Activated naive CD4-positive, alpha-beta T cell treated with anti-CD3 and anti-CD28 coated beads, Interleukin-2, amount 10 ng/mL, durations not matched to agents 5 hours and 36 hours (primary cell): Measurements from ENCODE around the gene COQ10A. TPM values are rescaled to one million over a fixed set of nuclear protein-coding genes. Genes with fewer than 3 reads are reported as not detected.

Experiments
- total RNA-seq, 2 experiments: library from RNA; stranded (reverse); gene quantifications; one replicate each; pipeline ENCODE4 v1.2.3, GENCODE V29; 2021

COQ10A gene
- 10 to 100 TPM; 15.2 to 19.4 TPM for total RNA-seq

DNA sequence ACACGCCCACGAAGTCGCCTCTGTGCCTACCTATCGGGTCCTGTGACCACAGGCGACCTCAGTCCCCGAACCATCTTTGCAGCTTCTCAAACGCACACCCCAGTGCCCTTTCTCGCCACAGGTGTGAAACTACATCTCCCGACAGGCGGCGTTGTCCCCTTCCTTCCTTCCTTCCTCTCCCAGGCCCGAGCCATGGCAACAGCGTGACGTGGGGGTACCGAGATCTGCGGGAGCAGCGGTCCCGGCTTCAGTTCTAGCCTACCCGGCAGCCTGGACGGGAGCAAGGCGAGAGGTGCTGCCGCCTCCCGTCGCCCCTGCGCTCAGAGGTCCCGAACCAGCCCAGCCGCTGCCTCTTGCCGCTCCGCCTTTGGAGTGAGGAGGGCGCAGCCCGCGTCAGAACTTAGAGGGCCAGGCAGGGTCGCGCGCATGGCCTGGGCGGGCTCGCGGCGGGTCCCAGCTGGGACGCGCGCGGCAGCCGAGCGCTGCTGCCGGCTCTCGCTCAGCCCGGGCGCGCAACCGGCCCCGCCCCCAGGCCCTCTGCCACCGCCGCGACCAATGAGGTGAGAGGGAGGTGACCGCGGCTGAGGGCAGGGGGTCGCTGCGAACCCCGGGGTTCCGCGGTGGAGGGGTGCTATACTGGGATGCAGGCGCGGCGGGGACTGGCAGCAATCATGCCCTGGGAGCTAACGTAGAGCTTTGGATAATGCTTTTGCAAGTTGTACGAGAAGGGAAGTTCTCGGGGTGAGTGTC lies at the start of gene COQ10A:
Gene COQ10A, plus strand, starts transcription at position 250 of the 750 bp plus-strand sequence. Its CDS starts 177 bp downstream, at position 427.

DNA sequence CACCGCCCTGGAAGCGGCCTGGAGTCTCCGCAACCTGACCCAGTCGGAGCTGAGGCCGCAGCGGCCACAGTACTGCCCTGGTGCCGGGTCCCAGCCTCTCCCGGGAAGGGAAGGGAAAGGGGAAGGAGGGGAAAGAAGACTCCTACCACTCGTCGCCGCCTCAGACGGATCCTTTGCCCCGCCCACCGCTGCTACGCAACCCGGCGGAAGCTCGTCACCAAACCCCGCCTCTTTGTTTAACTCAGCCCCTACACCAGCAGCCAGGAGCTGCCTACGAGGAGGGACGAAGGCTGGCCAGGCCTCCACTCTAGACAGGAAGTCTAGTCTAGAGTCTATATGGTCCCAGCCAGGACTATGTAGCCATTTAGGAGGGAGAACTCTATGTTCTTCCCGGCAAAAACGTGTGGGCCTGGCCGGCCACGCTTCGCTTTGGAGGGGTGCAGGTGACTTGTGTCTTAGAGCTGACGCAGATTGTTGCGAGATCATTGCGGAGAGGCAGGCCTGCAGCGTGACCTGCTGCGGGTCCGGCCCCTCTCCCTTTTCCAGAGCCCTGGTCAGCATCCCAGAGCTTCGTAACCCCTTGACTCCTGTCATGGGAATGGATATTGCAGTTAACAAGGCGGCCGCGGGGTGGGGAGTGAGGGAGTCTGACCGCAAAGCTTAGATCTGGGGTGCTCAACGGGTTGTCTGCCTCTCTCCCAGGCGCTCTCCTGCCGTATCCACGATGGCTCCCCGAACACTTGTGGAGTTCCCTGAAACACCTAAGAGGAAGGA lies 44.8 kb upstream of the COQ10A start, which contains the start of gene RNF41:
Gene RNF41, minus strand, starts transcription at position 166 of the 774 bp plus-strand sequence. CDS start 7,875 bp downstream, outside the sequence.

DNA sequence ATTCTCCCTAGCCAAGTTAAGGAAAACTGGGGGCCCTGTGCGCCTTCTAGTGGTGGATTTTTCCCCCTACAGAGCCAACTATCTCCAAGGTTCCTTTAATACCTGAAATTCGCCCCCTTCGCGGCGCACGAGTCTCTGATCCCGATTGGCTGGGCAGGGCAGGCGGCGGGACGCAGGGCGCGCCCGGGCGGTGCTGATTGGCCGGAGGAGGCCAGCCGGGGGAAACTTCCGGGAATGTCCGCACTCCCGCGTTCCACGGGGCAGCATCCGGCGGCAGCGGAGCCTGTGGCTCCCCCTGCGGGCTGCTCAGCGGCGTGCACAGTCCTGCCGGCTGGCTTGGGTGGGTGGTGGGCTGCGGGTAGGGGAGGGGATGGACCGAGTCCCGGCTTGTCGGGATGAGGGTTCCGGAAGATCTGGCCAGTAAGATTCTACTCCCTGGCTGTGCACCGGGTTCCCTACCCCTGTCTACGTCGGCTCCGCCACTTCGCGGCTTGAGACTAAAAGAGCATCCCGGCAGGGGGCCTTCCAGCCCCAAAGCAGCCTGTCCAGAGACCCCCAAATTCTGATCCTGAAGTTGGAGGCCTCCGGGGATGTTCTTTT lies 42.5 kb upstream of the COQ10A start, which contains the start of gene NABP2:
Gene NABP2, plus strand, starts transcription at position 241 of the 600 bp plus-strand sequence. CDS start 515 bp downstream, outside the sequence.

DNA sequence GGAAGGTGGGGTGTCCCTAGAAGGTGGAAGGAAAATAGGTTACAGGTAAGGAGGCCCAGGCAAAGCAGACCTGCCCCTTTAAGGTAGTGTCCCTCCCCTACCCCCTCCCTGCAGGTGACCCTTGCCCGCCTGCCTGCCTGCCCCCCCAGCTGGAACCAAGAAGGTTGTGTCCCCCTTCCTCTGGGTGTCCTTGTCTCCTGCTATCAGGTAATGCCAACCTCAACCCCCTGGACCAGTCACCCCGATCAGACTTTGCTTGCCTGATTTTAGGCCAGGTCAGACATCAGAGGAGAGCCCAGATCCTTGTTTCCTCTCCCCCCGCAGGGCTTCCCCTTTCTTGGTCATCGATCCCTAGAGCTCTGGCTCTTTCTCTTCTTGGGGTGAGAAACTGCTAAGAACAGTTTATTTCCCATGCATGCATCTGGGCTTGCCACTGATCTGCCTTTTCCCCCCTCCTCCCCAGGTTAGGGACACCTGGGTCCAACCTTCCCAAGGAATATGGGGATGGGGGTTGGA lies 36.8 kb upstream of the COQ10A start, which contains the start of gene SLC39A5:
Gene SLC39A5, plus strand, starts transcription at position 136 of the 516 bp plus-strand sequence. CDS start 1,224 bp downstream, outside the sequence.

DNA sequence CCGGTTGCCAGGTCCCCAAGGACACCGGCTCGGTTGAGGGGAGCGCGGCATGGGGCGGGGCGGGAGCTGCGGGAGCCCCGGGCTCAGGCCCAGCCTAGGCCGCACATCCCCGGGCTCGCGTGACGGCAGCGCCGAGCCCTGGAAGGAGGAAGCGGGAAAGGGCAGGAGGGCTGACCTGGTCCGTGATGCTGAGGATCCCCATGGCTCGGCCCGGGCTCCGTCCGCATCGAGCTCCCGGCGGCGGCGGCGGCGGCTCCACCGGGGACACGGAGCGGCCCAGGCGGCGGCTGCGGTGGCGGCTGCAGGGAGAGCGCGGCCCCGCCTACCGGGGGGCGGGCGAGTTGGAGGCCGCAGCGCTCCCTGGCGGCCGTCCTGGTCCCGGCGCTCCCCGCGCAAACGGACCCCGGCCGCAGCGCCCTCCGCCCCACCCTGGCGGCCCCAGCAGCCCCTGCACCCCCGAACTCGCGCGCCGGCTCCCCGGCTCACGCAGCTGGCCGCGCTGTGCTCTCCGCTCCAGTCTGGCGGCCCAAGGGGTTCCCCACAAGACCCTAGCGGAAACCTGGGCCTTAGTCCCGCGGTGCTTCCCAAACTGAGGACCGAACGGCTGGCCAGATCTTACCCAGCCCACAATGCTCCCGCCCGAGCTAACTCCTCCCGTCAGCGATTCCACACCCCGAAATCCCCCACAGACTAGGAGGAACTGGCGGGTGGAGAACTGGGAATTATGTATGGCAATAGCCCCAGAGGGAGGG lies 8.5 kb upstream of the COQ10A start, which contains the start of gene ANKRD52:
Gene ANKRD52, minus strand, starts transcription at position 317 of the 752 bp plus-strand sequence. Its CDS starts 115 bp downstream, at position 202.

DNA sequence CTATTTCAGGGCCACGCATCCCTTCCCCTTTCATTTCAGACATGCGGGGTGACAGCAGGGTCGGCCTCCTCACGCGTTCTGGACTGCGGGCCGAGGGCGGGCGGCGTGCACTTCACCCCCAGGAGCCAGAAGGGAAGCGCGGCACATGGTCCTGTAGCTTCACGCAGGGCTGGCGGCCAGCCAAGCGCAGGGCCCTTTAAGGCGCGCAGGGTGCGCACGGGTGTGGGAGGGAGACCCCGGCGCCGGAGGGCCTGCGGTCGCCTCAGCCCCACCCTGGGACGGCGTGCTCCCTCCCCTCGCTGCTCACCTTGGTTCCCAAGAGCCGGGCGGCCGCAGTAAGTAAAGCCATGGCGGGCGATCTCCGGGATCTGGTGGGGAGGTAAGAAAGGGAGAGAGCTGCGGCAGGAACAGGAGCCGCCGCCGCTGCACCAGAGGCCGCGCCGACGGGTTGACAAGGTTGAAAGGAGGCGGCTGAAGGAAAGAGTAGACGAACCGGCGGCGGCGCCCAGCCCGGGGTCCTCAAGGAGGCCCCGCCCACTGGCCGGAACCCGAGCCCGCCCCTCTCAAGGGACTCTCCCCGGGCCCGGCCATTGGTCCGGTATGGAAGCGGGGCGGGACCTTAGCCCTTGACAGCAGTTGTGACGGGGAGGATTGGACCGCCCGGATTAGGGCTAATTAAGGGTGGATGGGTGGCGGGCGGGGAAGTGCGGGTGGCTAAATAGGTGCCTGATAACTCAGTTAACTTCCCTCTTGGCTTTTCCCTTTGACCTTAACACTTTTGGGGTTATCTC lies 33.3 kb downstream of the COQ10A start, which contains the start of gene CS:
Gene CS, minus strand, starts transcription at position 478 of the 791 bp plus-strand sequence. Its CDS starts 129 bp downstream, at position 349.

DNA sequence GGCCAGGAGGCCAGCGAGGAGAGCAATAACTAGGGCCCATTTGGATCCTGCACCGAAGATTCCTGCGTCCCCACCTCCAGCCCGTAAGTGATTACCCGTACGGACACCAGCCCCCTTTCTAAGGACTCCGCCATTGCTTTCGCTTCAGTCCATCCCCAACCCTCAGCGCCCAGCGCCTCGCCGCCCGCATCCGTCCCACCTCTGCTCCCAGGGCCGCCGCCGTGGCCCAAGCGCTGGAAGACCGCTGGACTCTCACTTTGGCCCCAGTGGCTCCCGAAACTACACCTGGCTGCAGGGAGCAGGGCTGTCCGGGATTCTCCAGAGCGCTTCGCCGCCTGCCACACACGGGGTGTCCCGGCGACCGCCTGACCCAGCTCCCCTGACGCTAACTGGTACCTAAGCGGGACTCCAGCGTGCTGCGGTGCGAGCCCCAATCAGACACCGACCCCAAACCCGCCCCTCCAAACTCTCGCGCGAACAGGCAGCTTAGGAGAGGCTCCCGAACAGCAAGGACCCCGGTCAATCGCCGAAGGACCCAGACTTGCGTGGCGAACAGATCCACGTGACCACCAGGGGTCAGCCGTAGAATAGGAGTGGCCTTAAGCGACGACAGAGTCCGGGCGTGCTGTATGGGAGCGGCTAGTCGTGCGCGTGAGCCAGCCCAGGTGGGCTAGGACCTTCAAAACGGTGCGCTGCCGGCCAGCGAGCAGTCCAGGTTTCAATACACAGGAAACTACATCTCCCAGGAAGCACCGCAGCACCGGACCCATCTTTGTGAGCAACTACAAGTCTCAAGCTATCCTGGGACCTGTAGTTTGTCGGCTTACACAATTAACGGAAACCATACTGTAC lies 49.1 kb downstream of the COQ10A start, which contains the start of gene CNPY2:
Gene CNPY2, minus strand, starts transcription at position 367 of the 852 bp plus-strand sequence. CDS start 771 bp downstream, outside the sequence.

Other genes with a start within 250 kb of the COQ10A start
- 10 to 100 TPM; 20.0 to 21.3 TPM for gene IKZF4, start 245.9 kb upstream of the COQ10A start, total RNA-seq
- 10 to 100 TPM; 38.9 to 51.3 TPM for gene RPS26, start 225.0 kb upstream of the COQ10A start, total RNA-seq
- gene ERBB3, start 186.8 kb upstream of the COQ10A start, total RNA-seq, result 1 to 10 TPM; 1.7 to 2.1 TPM
- 100 to 1,000 TPM; 215 to 216 TPM for gene PA2G4, start 162.4 kb upstream of the COQ10A start, total RNA-seq
- 1,000 to 10,000 TPM; 4,850 to 4,973 TPM for gene RPL41, start 150.3 kb upstream of the COQ10A start, total RNA-seq
- gene ZC3H10, start 148.7 kb upstream of the COQ10A start, total RNA-seq, result 1 to 10 TPM; 8.3 to 8.7 TPM
- 100 to 1,000 TPM; 319 to 322 TPM for gene ESYT1, start 138.7 kb upstream of the COQ10A start, total RNA-seq
- 10 to 100 TPM; 40.3 to 42.7 TPM for gene MYL6B, start 114.4 kb upstream of the COQ10A start, total RNA-seq
- gene MYL6, start 108.6 kb upstream of the COQ10A start, total RNA-seq, result 1,000 to 10,000 TPM; 1,338 to 1,378 TPM
- 100 to 1,000 TPM; 129 to 131 TPM for gene SMARCC2, start 77.5 kb upstream of the COQ10A start, total RNA-seq
- gene RNF41, start 45.0 kb upstream of the COQ10A start, total RNA-seq, result 10 to 100 TPM; 31.6 to 33.1 TPM
- 10 to 100 TPM; 39.3 to 41.8 TPM for gene NABP2, start 42.6 kb upstream of the COQ10A start, total RNA-seq
- gene SLC39A5, start 36.9 kb upstream of the COQ10A start, total RNA-seq, result under 1 TPM; 0.51 to 0.58 TPM
- 10 to 100 TPM; 32.0 to 39.6 TPM for gene ANKRD52, start 8.6 kb upstream of the COQ10A start, total RNA-seq
- gene CS, start 33.4 kb downstream of the COQ10A start, total RNA-seq, result 100 to 1,000 TPM; 190 to 197 TPM
- 100 to 1,000 TPM in 1 of 2 experiments, 10 to 100 TPM in 1; 95.0 to 103 TPM for gene CNPY2, start 49.0 kb downstream of the COQ10A start, total RNA-seq
- 10 to 100 TPM; 82.8 to 85.2 TPM for gene PAN2, start 67.1 kb downstream of the COQ10A start, total RNA-seq
- 10 to 100 TPM; 15.8 to 17.3 TPM for gene IL23A, start 71.9 kb downstream of the COQ10A start, total RNA-seq
- gene STAT2, start 93.2 kb downstream of the COQ10A start, total RNA-seq, result 100 to 1,000 TPM; 172 to 182 TPM
- gene APOF, start 95.9 kb downstream of the COQ10A start, total RNA-seq, result not detected
- 10 to 100 TPM; 42.9 to 44.1 TPM for gene TIMELESS, start 182.5 kb downstream of the COQ10A start, total RNA-seq
- not detected for gene MIP, start 187.7 kb downstream of the COQ10A start, total RNA-seq
- 1 to 10 TPM; 3.4 to 3.6 TPM for gene SPRYD4, start 201.6 kb downstream of the COQ10A start, total RNA-seq
- 1 to 10 TPM; 1.7 to 1.8 TPM for gene GLS2, start 221.2 kb downstream of the COQ10A start, total RNA-seq